Skin epidermis (tissue), 12 donors: ENCODE measurements around the gene SLC2A11.
A peak's percentile ranks its signal among the peaks of the same experiment; 100 is the strongest.
"Not testable (repeated sequence)": the region's sequence is repeated elsewhere in the genome, so short reads cannot be mapped to it uniquely, and the experiment has no call there.

Experiments used
- H3K27ac ChIP-seq, 21 experiments: fragments of 200-600 bp; sonication (generic) in 11 of 21; one replicate each; pipeline ENCODE4 v1.5.0; 2020; ENCODE audit warnings: mild to moderate bottlenecking in 3 of 21, inconsistent platforms in 2 of 21, moderate library complexity in 2 of 21
- H3K4me3 ChIP-seq, 7 experiments: fragments of 200-600 bp; sonication (generic) in 2 of 7; one replicate each; pipeline ENCODE4 v1.5.0; 2020; ENCODE audit warnings: inconsistent platforms in 2 of 7, mild to moderate bottlenecking in 2 of 7, moderate library complexity in 1 of 7

SLC2A11 gene

GRCh38 chr22:23899042-23899745, 41.5 kb downstream of the SLC2A11 start:
- Histone ChIP-seq H3K4me3 (no peak overlapping the region), H3K27ac (no peak overlapping the region)

- H3K4me3 ChIP-seq, H3K27ac ChIP-seq: not testable (repeated sequence)
These were observed 42.6 kb downstream of the SLC2A11 start for GRCh38 chr22:23900227-23900626.

- Histone ChIP-seq H3K4me3 (no peak overlapping the region), H3K27ac (no peak overlapping the region)
These were observed 43.9 kb downstream of the SLC2A11 start for GRCh38 chr22:23901600-23901999.

GRCh38 chr22:23903328-23903971, 45.8 kb downstream of the SLC2A11 start:
- H3K27ac ChIP-seq: peak overlapping the region in 2 of 21 experiments; percentile 18 to 37
- no peak overlapping the region for H3K4me3 ChIP-seq

GRCh38 chr22:23904573-23905254, 47.0 kb downstream of the SLC2A11 start:
- H3K27ac ChIP-seq: no peak overlapping the region
- no peak overlapping the region for H3K4me3 ChIP-seq

GRCh38 chr22:23906641-23907040, 49.0 kb downstream of the SLC2A11 start:
- no peak overlapping the region for H3K4me3 ChIP-seq
- no peak overlapping the region for H3K27ac ChIP-seq

- H3K27ac ChIP-seq: not testable (repeated sequence)
These were observed 49.7 kb downstream of the SLC2A11 start for GRCh38 chr22:23907423-23907822.

GRCh38 chr22:23908587-23909205, 51.0 kb downstream of the SLC2A11 start:
- no peak overlapping the region for H3K4me3 ChIP-seq
- H3K27ac ChIP-seq: no peak overlapping the region

More at GRCh38 chr22:23907423-23907822, 49.7 kb downstream of the SLC2A11 start:
- H3K4me3 ChIP-seq: not testable (repeated sequence)

- Histone ChIP-seq H3K4me3 (no peak overlapping the region), H3K27ac (peak overlapping the region in 1 of 21 experiments; percentile 34)
These were observed 51.7 kb downstream of the SLC2A11 start for GRCh38 chr22:23909296-23909898.

GRCh38 chr22:23910496-23911190, 53.0 kb downstream of the SLC2A11 start:
- H3K4me3 ChIP-seq: no peak overlapping the region
- H3K27ac ChIP-seq: no peak overlapping the region

GRCh38 chr22:23911318-23911980, 53.8 kb downstream of the SLC2A11 start:
- no peak overlapping the region for H3K27ac ChIP-seq
- no peak overlapping the region for H3K4me3 ChIP-seq

- H3K27ac ChIP-seq: no peak overlapping the region
These were observed 54.7 kb downstream of the SLC2A11 start for GRCh38 chr22:23912293-23912903.

GRCh38 chr22:23913306-23913660, 55.6 kb downstream of the SLC2A11 start:
- H3K4me3 ChIP-seq: peak overlapping the region; percentile 34 to 60 (median 45)

More at GRCh38 chr22:23912293-23912903, 54.7 kb downstream of the SLC2A11 start:
- no peak overlapping the region for H3K4me3 ChIP-seq

GRCh38 chr22:23913661-23914353, 56.1 kb downstream of the SLC2A11 start:
- H3K27ac ChIP-seq: peak overlapping the region; percentile 19 to 93 (median 87)
- peak overlapping the region; percentile 34 to 60 (median 45) for H3K4me3 ChIP-seq

More at GRCh38 chr22:23913306-23913660, 55.6 kb downstream of the SLC2A11 start:
- H3K27ac ChIP-seq: peak overlapping the region; percentile 19 to 93 (median 87)

GRCh38 chr22:23915290-23915689, 57.6 kb downstream of the SLC2A11 start:
- Histone ChIP-seq H3K4me3 (no peak overlapping the region), H3K27ac (no peak overlapping the region)

GRCh38 chr22:23920267-23920611, 62.6 kb downstream of the SLC2A11 start:
- H3K4me3 ChIP-seq, H3K27ac ChIP-seq: not testable (repeated sequence)

GRCh38 chr22:23921586-23922201, 64.0 kb downstream of the SLC2A11 start:
- H3K27ac ChIP-seq, H3K4me3 ChIP-seq: not testable (repeated sequence)
